MCF 10A (cell line): ENCODE measurements around the gene EIF4E2. TPM values are rescaled to one million over a fixed set of nuclear protein-coding genes. Genes with fewer than 3 reads are reported as not detected.

Experiments
- BruUV-seq: library from RNA; stranded (reverse); fragments of 400-500 nt; replicated peaks from 2 replicates; lab custom pipeline; 2021; lab: Mats Ljungman, UMichigan
- CTCF ChIA-PET: fragments of 300-600 bp; sonication (Branson Sonifier 250); formaldehyde crosslinking; extraction: SDS; loops from one replicate; lab custom pipeline; 2021; ENCODE audit warnings: antibody characterized with exemption, inconsistent platforms; lab: Yijun Ruan, JAX
- POLR2A ChIA-PET: fragments of 300-600, 350-650 bp; sonication (Branson Sonifier 250); formaldehyde crosslinking; extraction: SDS; loops from one replicate; lab custom pipeline; 2020; ENCODE audit warnings: antibody characterized with exemption, inconsistent platforms; lab: Yijun Ruan, JAX
- DNase-seq: peaks from one replicate; pipeline ENCODE4 v3.0.0-alpha.2; 2018; ENCODE audit not compliant: unreplicated experiment
- H3K27ac Mint-ChIP-seq: one replicate; pipeline ENCODE4 v1.8.0; 2022; ENCODE audit warnings: mild to moderate bottlenecking, low read depth, mixed read lengths; ENCODE audit not compliant: unreplicated experiment
- H3K27me3 Mint-ChIP-seq: one replicate; pipeline ENCODE4 v1.8.0; 2022; ENCODE audit warnings: mixed read lengths; ENCODE audit not compliant: insufficient read depth, unreplicated experiment
- H3K36me3 Mint-ChIP-seq: one replicate; pipeline ENCODE4 v1.8.0; 2022; ENCODE audit warnings: mild to moderate bottlenecking, moderate library complexity, mixed read lengths; ENCODE audit not compliant: insufficient read depth, unreplicated experiment
- H3K4me1 Mint-ChIP-seq: one replicate; pipeline ENCODE4 v1.8.0; 2022; ENCODE audit warnings: mixed read lengths; ENCODE audit not compliant: insufficient read depth, unreplicated experiment
- H3K4me3 Mint-ChIP-seq: one replicate; pipeline ENCODE4 v1.8.0; 2022; ENCODE audit warnings: mild to moderate bottlenecking, moderate library complexity, mixed read lengths; ENCODE audit not compliant: unreplicated experiment
- H3K9me3 Mint-ChIP-seq: one replicate; pipeline ENCODE4 v1.8.0; 2022; ENCODE audit warnings: mixed read lengths; ENCODE audit not compliant: unreplicated experiment
- intact Hi-C: fragments of 100-400 bp; cut with micrococcal nuclease; formaldehyde crosslinking; loops from 2 replicates; pipeline ENCODE4 v1.14.1; 2022
- total RNA-seq: library from RNA; stranded (reverse); gene quantifications from 2 replicates; pipeline ENCODE4 v1.2.3, GENCODE V29; 2022
- TF ChIP-seq, protein P1 (sequence below): fragments of 200-600 bp; IDR thresholded peaks from one replicate; pipeline ENCODE4 v1.8.0; 2022; ENCODE audit warnings: antibody characterized with exemption, mild to moderate bottlenecking; ENCODE audit not compliant: unreplicated experiment

Gene EIF4E2
- total RNA-seq, 1 experiment from 2014 or later: 52.8 TPM

DNA sequence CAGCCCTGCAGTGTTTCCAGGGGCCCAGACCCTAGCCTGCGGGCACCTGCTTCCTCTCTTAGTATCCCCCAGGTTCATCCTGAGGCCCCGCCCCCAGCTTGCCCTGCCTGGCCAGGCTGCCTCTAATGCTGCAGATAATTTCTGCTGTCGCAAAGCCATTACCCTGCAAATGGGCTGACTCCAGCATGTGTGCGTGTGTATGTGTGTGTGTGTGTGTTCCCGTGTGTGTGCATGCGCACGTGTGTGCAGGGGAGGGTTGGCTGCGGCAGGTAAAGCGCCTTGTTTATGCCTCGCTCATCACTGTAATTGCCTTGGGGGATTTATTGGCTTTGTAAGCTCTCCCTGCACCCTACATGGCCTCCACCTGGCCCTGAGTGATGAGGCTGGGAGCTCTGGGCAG, 37.9 kb upstream of the EIF4E2 start:
- no peak for DNase-seq
- intact Hi-C loops: no loop called here
- POLR2A ChIA-PET: no interaction called here
- Mint-ChIP-seq H3K27ac (no peak overlapping the region), H3K4me3 (no peak overlapping the region), H3K27me3 (no peaks in the 10 kb centered on the region), H3K9me3 (no peaks in the 10 kb centered on the region), H3K36me3 (no peaks in the 10 kb centered on the region), H3K4me1 (no peaks in the 10 kb centered on the region)
- no TSS peak for BruUV-seq
- TF ChIP-seq, protein P1, sequence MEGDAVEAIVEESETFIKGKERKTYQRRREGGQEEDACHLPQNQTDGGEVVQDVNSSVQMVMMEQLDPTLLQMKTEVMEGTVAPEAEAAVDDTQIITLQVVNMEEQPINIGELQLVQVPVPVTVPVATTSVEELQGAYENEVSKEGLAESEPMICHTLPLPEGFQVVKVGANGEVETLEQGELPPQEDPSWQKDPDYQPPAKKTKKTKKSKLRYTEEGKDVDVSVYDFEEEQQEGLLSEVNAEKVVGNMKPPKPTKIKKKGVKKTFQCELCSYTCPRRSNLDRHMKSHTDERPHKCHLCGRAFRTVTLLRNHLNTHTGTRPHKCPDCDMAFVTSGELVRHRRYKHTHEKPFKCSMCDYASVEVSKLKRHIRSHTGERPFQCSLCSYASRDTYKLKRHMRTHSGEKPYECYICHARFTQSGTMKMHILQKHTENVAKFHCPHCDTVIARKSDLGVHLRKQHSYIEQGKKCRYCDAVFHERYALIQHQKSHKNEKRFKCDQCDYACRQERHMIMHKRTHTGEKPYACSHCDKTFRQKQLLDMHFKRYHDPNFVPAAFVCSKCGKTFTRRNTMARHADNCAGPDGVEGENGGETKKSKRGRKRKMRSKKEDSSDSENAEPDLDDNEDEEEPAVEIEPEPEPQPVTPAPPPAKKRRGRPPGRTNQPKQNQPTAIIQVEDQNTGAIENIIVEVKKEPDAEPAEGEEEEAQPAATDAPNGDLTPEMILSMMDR: no peak
- CTCF ChIA-PET: interaction anchor here (0.5 to 1.6 kb wide), 2 partner anchors 144 to 606 kb away, joined by 3 to 6 read pairs; no protein-coding TSS in a partner anchor

DNA sequence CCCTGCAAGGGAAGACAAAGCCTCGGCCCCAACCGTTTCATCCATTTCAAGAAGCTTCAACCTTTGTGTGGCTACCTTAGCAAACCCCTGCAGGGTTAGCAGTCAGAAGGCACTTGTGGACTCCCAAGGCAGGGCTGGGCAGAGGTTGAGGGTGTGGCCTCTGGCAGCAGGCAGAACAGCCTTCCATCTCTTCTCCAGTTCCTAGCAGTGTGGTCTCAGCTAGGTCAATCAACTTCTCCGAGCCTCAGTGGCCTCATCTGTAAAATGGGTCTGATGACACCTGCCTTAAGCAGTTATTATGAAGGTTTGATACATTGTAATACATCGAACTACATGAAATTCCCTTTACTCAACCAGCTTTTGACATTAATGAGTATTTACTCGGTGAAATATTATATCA, 37.1 kb upstream of the EIF4E2 start:
- Mint-ChIP-seq H3K4me3 (no peak overlapping the region), H3K27ac (no peak overlapping the region), H3K9me3 (no peaks in the 10 kb centered on the region), H3K4me1 (no peaks in the 10 kb centered on the region), H3K27me3 (no peaks in the 10 kb centered on the region), H3K36me3 (no peaks in the 10 kb centered on the region)
- TF ChIP-seq, protein P1: no peak
- POLR2A ChIA-PET: no interaction called here
- CTCF ChIA-PET: interaction anchor here (0.5 to 1.6 kb wide), 3 partner anchors 145 to 607 kb away, joined by 3 to 6 read pairs (median 3); no protein-coding TSS in a partner anchor
- intact Hi-C loops: no loop called here
- no TSS peak for BruUV-seq
- DNase-seq: no peak

DNA sequence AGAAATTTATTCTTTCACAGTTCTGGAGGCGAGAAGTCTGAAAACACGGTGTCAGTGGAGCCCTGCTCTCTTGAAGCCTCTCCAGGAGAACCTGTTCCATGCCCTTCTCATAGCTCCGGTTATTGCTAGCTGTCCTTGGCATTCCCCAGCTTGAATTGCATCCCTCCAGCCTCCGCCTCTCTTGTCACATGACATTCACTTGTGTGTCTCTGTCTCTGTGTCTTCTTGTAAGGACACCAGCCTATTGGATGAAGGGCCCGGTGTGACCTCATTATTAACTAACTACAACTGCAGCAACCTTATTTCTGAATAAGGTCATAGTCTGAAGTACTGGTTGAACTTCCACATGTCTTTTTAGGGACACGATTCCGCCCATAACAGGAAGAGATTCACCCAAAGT, 34.9 kb upstream of the EIF4E2 start:
- no peaks in the 10 kb centered on the region for H3K27me3 Mint-ChIP-seq
- no peak for DNase-seq
- no peaks in the 10 kb centered on the region for H3K4me1 Mint-ChIP-seq
- H3K27ac Mint-ChIP-seq: no peak overlapping the region
- intact Hi-C loops: no loop called here
- TF ChIP-seq, protein P1: no peak
- no TSS peak for BruUV-seq
- no peaks in the 10 kb centered on the region for H3K9me3 Mint-ChIP-seq
- H3K4me3 Mint-ChIP-seq: no peak overlapping the region
- H3K36me3 Mint-ChIP-seq: no peaks in the 10 kb centered on the region
- ChIA-PET POLR2A (no interaction called here), CTCF (no interaction called here)

DNA sequence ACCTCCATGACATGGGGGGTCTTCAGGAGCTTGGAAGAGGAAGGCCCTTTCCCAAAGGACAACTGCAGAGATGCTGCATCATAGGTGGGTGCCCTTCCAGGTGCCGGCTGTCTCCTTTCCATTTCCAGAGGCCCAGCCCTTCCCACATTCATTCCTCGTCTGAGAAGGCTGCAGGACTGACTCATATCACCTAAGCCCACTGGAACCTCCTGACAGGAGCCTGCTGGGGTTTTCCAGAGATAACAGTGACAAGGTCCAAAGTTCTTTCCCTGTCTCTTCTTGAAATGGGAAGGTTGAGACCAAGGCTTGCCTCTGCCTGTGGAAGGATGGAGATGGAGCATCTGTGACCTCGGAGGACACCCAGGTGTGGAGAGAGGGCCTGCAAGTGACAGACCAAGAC, 33.9 kb upstream of the EIF4E2 start:
- no peak overlapping the region for H3K4me3 Mint-ChIP-seq
- ChIA-PET CTCF (interaction anchor here (0.8 kb wide), 1 partner anchor 16 kb away, joined by 3 read pairs; no protein-coding TSS in a partner anchor), POLR2A (no interaction called here)
- no peaks in the 10 kb centered on the region for H3K36me3 Mint-ChIP-seq
- no peaks in the 10 kb centered on the region for H3K27me3 Mint-ChIP-seq
- intact Hi-C loops: no loop called here
- H3K4me1 Mint-ChIP-seq: no peaks in the 10 kb centered on the region
- BruUV-seq: no TSS peak
- no peaks in the 10 kb centered on the region for H3K9me3 Mint-ChIP-seq
- TF ChIP-seq, protein P1: no peak
- no peak for DNase-seq
- no peak overlapping the region for H3K27ac Mint-ChIP-seq
